GM21390 (cell line): ENCODE measurements around the gene CTU2.

Source experiments
- ATAC-seq: cut with Tn5 transposase; IDR thresholded peaks from one replicate; pipeline ENCODE4 v1.9.1; 2021; ENCODE audit not compliant: unreplicated experiment

CTU2 gene

DNA sequence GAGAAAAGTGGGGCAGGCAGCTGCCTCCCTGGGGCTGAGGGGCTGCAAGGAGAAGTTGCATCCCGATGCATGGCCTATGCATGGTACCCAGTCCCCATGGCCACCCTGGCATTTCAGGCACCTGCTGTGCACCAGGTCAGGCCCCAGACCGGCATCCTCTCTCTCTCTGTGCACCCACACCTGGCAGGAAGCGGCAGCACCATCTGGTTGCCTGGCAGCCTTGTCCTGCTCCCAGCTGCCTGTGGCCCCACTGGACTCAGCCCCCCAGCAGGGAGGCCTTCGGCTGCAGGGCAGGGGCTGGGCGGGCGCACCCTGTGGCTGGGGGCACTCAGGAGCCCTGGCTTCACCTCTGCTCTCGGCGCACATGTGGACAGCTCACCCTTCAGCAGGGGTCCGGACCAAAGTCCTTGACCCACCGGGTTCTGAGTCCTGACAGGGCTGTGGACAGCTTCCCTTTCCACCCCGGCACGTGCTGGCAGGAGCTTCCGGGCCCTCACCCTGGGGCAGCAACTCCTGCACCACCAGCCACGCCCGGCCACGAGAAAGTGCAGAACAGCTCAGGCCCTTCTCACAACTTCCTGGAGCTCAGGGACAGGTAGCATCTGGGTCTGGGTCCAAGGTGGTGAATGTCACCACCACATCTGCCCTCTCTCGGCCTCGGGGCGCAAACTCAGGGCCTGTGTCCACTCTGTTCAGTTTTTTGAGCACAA is 36.7 kb downstream of the CTU2 start:
- no peak for ATAC-seq

DNA sequence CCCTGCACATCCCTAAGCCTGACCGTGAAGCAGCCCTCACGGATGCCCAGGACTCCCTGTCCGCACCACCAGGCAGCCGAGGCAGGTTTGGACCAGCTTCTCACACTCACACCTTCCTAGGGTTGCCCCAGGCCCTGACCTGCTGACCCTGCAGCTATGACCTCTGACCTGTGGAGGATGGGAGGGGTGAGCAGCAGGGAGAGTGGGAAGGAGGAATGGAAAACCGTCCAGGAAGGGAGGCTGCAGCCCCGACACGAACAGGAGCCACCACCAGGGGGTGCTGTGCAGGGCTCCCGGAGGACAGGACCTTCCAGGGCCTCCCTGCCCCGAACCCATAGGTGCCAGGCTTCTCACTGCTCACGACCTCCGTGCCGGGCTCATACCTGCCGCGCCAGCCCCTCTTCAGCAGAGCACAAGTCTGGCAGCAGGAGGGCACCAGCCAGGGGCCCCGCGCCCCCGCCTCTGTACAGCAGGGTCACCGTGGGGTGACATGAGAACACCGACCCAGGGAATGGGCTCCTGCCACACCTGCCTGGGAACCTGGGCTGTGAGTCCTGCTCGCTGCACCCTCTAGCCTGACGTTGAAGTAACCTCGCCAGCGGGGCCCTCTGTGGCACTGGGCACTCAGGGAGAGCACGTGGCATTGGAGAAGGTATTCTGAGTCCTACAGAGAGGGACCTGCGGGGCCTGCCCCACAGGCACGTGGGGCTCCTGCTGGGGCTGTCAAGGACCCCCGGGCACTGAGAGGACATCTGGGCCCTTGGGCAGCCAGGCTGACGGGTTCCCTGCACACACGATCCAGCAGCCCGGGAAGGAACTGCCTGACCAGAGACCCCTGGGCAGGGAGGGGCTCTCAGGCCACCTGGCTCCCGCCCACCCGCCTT is 37.6 kb downstream of the CTU2 start:
- no peak for ATAC-seq

DNA sequence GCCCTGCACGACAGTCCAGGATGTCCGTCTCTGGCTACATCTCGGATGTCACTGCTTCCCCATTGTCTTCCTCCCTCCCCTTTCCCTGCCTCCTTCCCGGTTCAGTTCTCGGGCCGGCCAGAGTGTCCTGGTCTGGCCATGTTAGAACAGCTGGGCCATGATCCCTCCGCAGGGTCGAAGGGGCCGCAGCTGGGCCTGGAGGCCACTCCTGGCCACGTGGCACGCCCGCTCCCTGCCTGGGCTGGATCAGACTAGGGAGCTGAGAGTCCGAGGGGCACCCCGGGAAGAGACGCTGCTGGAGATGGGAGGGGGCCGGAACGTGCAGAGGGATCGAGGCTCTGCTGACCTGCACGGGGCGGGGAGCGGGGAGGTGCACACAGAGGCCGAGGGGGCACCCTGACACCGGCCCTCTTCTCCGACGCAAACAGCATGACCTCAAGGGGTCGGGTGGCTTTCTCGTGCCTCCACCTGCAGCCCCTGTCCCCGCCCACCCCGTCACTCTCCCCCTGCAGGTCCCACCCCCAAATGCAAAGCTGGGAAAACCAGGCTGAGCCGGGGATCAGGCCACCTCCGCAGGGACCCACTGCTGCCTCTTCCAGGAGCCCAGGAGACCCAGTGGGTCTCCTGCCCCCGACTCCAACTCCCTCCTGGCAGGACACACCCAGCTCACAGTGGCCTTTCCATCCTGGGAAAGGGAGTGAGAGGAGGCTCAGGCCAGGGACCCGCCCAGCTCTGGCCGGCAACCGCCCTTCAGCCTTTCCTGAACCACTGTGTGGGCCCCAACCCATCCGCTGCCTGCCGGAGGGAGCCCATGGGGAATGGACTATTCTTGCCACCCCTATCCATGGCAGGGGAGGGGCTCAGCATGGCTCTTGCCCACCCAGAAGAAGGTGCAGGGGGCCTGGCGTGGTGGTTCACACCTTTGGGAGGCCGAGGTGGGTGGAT is 38.5 kb downstream of the CTU2 start:
- no peak for ATAC-seq

DNA sequence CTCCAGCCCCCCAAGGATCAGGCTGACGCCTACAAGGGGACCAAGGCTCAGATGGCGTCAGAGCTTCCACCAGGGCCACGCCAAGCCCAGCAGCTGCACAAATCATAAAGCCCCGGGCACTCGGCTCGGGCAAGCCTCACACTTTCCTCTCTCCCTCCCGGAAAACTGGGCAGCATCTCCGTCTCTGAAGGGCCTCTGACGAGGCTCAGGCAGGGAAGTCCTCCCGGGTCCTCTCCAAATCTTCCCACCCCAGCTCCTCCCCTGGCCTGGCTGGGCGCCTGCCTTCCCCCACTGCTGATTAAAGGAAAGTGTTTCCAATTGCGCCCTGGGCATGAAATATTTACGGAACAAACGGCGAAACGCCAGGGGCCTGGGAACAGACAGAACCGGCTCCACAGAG is 40.2 kb downstream of the CTU2 start:
- ATAC-seq, result no peak

DNA sequence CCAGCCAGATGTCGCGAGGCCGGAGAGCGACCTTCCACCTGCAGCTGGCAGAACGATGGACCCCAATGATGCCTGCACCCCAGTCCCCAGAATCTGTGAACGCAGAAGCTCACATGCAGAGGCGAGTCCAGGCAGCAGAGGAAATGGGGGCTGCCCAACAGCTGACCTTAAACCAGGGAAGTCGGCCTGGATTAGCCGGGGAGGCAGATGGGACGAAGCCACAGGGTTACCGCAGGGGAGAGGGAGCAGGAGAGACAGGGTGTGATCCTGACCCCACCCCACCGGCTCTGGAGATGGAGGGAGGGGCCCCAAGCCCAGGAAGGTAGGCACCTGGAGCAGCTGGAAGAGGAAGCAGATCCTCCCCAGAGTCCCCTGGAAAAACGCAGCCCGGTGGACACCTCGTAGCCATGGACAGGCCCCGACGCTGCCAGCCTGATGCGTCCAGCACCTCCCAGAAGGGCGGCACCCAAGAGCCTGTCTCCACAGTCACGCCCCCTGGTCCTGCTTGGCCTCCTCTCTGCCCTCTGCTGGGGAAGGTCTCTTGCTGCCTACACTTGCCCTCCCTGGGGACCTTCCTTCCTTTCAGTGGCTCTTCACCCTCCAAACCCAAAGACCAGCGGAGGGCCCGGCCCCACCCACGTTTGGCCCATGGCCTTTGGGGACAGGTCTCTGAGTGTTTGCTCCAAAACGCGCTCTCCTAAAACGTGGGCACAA is 41.4 kb downstream of the CTU2 start:
- no peak for ATAC-seq

DNA sequence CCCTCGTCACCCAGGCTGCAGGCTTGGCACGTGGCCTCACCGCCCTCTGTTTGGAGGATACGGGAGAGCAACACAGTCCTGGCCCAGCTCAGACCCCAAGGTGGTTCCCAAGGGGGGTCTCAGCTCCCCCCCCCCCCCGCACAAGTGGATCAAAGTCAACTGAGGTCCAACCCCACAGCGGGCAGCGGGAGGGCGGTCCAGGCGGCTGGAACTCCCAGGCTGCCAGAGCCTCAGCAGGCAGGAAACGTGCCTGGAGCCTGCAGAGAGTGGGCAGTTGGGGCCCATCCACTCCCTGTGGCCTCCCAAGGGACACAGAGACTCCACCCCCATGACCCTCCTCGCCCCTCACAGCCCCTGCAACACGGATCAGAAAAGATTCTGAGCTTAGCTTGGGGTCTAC is 42.1 kb downstream of the CTU2 start:
- no peak for ATAC-seq

DNA sequence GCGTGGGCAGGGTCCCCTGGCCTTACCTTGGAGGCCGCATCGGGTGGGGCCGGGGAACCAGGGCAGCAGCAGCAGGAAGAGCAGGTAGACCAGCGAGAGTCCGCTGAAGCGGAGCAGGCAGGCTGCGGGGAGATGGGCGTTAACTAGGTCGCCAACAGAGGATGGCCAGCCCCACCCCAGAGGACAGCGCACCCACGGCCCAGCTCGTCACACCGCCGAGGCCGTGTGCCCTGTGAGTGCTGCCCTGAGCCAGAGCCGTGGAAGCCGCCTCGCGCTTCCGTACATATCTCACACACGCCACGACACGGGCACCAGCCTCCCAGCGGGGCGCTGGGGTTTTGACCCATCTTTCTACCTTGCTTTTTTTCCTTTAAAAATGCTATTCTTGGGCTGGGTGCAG is 43.1 kb downstream of the CTU2 start:
- ATAC-seq, result no peak

DNA sequence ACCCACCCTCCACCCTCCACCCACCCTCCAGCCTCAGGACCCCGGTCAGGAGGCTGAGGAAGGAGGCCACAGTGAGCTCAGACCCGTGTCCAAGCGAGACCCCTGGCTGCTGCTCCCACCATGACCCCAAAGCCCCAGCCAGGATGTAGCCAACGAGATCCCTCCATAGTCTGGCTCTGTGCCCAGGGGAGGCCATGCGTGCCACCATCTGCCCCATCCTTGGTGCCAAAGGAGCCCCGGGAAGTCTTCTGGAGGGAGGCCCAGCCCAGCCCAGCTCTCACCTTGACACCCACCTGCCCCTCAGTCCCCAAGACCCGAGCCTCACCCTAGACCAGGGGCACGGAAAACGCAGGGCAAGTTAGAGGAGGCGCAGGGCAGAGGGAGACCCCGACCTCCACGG is 44.6 kb downstream of the CTU2 start:
- no peak for ATAC-seq

DNA sequence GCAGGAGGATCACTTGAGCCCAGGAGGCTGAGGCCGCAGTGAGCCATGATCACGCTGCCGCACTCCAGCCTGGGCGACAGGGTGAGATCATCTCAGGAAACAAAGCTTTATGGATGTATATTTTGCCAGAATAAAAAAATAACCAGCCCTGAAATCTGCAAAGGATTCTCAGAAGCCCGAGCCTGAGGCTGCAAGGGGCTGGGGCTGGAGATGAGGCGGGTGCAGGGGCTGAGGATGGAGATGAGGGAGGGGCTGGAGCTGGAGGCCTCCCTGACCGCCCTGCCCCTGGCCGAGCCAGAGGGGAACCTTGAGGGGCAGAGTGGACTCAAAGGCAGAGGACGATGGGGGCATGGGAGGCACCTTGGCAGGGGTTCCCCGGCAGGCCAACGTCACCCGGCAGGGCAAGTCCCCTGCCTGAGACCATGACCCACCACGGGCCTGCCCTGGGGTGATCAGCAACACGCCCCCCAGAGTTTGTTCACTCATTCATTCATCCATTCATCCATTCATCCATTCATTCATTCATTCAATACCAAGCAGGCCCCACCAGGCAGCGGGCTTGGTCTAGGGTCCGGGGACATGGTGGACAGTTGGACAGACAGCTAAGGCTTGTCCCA is 46.2 kb downstream of the CTU2 start:
- ATAC-seq, result no peak

DNA sequence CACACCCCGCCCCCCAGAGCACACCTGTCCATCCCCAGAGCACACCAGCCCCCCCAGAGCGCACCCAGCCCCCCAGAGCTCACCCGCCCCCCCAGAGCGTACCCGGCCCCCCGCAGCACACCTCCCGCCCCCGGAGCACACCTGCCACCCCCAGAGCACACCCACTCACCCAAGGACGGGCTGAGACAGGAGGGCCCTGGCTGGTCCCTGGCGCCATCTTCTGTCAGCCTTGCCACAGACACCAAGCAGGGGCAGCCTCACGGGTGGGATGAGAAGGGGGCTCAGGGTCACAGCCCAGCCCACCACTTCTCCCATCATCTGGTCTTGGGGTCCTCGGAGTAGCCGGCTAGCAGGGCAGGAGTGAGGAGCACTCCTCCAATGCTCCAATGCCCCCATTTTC is 46.9 kb downstream of the CTU2 start:
- ATAC-seq, result no peak

DNA sequence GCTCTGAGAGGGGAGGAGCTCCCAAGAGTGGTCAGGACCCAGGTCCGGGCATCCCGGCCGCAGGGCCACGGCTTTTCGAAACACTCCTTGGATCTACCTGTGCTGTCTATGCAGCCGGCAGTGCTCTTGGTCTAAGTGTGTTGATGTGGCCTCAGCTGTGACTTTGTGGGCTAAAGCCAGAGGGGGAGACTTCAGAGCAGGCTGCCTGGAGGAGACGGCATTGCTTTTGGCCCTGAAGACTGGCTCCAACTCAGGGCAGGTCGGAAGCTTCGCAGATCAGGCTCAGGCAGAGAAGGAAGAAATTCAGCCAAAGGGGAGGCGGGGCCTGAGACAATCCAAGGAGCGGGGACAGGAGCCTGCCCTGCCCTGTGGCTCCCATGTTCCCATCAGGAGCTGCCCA is 47.3 kb downstream of the CTU2 start:
- ATAC-seq, result no peak

DNA sequence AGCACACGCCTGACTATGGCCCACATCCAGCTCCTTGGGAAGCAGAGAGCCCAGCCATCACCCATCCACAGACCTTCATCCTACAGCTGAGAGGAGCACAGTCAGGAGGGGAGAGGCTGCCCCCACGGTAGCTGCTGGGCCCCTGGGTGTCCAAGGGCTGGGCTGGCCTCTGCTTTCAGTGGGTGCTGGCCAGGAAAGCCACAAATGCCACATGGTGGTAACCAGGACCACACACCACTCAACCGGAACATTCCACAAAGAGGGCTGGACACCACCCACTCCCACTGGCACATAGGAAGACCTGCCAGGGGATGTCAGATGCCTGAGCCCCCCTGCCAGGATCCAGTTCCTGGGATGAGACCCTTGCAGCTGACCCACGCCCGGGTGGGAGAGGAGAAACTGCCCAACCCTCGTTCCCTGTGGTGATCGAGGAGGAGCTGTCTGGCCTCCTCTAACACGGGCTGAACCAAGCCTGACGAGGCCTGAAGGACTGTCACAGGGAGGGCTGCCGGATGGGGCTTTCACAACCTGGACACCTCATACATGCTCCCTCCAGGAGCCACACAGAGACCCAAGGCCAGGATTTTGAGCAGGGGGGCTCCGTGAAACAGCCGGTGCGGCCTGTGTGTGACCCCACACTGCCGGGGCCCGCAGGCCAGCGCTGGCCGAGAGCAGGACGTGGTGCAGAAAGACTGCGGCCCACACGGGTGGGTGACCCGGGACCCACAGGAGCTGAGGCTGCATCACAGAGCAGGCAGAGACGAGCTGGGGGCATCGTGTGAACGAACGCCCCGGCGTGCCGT is 48.0 kb downstream of the CTU2 start:
- ATAC-seq, result no peak

DNA sequence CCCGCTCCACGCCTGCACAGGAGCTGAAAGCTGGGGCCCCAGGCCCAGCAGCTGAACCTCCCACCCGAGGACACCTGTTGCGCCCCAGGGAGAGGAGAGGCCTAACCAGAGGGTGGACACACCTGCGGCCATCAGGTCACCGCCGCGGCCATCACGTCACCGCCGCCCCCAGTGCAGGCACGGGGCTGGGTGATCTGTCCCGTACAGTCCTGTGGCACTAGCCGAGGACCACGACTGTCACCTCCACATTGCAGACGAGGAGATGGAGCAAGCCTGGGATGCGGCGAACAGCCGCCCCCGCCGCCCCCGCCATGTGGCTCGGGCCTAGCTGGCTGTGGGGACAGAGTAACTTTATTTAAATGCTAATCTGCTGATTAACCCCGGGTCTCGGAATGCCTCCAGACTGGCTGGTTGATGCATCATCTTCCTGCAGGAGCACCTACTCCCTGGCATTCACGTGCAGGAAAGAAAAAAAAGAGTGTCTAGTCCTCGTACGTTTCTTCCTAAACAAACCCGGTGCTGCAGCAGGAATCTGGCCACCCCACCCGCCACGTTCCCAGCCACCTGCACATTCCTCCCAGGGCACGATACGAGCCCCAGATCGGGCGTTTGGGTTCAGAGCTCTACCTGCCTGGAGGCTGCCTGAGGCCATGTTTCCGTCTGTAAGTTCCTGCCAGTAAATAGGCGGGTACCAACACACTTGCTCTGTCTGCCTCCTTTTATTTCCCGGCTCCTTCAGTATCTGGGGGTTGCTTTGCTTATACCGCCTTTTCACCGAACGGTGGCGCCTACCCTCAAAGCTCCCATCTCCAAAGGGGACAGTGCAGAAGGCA is 48.8 kb downstream of the CTU2 start:
- ATAC-seq, result no peak

DNA sequence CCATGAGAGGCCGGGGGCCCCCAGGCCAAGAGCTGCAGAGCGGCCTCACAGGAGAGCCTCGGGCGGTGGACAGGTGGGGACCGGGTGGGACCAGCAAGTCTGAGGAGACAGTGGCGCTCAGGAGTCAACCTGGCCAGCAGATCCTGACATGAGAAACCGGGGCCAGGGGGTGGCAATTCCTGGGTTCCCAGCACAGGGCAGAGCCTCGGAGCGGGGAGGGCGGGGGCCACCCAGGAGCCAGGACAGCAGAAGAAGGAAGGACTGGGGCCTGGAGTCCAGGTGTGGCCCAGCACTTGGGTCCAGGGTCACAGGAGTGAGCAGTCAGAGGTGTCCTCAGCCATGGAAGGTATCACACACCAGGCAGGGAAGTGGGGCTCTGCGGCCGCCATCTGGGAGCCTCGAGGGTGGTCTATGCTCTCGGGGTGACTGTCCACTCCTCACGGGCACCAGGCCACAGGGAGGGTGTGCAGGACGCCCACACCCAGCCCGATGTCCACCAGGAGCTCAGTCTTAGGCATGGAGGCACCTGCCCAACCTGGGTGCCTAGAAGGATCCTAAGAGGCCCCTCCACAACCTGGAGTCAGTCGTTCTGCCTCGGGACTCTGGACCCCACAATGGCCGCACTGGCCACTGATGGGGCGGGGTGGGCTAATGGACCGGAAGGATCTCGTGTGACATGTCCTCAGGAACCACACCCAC is 49.6 kb downstream of the CTU2 start:
- ATAC-seq, result no peak

DNA sequence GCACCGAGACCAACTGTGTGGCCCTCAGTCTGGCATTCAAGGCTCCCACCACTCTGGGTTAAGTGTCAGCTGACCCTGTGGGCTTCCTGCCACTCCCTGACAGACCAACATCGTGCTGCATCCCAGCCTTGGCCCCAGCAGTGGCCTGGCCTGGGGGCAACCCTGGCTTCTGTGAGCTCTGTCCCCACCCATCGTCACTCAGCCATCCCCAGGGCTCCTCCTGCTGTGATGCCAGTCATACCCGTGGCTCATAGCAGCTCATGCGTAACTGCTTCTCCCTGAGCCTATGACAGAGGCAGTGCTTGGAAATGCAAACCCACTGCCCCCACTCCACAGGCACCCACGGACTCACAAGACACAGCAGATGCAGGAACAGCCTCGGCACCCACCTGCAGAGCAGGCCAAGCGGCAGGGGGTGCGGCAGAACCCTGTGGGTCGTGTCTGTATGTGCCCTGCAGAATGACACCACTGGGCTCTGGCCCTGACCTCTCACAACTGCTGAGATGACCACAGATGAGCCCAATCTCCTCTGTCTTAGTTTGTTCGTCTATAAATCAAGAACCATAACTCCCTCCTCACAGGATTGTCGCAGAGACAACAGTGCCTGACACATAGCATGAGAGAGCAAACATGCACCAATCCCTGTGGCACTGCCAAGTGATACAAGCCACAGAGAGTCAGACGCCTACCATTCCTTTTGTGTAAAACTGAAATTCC is 52.1 kb downstream of the CTU2 start:
- no peak for ATAC-seq

DNA sequence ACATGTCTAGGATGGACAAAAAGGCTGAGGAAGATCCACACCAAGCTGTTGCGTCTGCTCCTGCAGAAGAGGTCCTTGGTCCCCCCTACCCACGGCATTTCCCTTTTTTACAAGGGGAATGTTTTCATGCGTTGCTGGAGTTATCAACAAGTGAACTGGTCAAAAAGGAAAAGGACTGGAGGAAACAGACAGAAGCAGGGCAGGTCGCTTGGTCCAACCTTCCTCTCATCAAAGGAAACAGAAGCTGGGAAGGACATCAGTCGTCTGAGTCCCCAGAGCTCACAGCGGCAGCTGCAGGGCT is 52.6 kb downstream of the CTU2 start:
- no peak for ATAC-seq

DNA sequence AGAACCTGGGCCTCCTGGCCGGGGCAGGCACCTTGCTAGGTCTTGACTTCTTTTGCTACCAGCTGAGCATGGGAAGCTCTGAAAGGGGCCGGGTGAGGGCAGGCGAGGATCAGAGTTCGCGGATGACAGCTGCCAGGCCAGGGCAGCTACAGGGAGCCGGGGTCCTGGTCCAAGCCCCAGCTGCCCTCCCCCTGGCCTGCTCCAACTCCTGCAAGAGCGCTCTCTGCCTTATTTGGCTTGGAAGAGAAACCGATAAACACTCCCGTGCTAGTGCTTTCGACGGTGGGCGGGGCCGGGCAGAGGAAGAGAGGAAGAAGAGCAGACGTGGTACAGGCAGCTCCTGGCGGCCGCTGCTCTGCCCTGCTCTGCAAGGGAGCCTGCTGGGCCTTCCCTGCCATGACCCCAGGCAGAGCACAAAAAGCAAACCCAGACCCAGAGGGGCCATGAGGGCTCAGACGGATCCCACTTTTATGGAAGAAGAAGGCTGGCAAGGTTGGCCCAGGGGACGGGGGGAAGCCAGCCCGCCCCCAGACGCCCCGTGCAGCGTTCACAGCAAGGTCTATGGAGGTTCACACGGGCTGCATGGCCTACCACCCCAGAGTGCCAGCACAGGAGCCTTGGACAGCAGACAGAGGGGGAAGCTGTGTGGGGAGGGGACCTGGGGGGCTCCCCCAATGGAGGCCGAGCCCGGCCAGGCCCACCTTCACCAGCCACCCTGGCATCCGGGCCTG is 53.1 kb downstream of the CTU2 start:
- no peak for ATAC-seq
